ENCODE measurements around the gene WWOX.
A peak's percentile ranks its signal among the peaks of the same experiment; 100 is the strongest.
"Not testable (repeated sequence)": the region's sequence is repeated elsewhere in the genome, so short reads cannot be mapped to it uniquely, and the experiment has no call there.

The WWOX gene

DNA sequence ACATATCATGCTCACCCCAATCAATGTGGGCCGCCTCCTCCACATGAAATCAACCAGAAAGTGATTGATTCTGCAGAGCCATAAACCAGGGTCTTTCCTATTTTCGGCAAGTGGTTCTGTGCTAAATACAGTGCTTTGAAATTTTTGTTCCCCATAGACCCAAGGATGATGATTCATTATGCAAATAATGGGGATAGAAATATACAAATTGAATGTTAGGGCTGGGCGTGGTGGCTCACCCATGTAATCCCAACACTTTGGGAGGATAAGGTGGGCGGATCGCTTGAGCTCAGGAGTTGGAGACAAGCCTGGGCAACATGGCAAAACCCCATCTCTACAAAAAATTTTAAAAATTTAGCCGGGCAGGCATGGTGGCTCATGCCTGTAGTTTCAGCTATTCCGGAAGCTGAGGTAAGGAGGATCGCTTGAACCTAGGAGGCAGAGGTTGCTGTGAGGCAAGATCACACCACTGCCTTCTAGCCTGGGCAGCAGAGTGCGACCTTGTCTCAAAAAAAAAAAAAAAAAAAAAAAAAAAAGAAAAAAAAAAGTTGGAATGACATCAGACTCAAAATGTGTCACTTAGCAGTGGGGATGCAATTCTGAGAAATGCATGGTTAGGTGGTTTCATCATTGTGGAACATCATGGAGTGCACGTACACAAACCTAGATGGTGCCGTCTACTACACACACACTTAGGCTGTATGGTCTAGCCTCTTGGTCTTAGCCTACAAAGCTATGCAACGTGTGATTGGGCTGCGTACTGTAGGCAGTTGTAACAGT, 919.4 kb downstream of the WWOX start:
- no peak for DNase-seq

DNA sequence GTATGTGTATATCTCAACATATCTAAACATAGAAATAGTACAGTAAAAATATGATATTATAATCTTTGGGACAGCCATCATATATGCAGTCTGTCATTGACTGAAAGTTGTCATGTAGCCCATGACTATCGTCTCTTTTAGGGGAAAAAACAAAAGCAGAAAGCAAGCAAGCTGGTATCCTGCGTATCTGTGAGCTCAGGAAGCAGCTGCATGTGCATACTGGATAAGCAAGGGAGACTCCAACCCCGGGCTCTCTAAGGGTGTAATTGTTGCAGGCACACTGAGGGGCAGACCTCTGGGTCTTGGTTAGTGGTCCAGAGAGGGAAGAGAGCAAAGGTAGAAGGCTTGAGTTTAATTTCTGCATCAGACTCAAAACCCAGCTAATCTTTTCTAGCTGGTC, 920.0 kb downstream of the WWOX start:
- DNase-seq = no peak

GRCh38 chr16:79021991-79022630, 922.7 kb downstream of the WWOX start:
- DNase-seq = no peak

DNA sequence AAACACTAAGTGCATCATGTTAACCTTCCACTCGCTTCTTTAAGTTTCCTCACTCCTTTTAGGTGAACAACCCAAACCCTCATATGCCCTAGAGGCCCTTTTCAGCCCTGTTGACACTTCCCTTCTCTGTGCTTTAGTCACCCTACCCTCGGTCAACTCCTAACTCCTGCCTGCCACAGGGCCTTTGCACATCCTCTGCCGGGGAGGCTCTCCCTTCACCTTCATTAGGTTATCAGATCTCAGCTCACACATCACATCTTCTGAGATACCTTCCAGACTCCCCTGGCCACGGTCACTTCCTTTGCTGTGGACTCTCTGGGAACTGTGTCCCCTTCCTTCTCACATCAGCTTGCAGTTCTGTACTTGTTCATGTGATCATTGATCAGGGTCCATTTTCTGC, 926.7 kb downstream of the WWOX start:
- DNase-seq = no peak

GRCh38 chr16:79036541-79036940, 937.1 kb downstream of the WWOX start:
- no peak for DNase-seq

- DNase-seq = peak; percentile 41
These were observed 938.3 kb downstream of the WWOX start for GRCh38 chr16:79037521-79038373.

DNA sequence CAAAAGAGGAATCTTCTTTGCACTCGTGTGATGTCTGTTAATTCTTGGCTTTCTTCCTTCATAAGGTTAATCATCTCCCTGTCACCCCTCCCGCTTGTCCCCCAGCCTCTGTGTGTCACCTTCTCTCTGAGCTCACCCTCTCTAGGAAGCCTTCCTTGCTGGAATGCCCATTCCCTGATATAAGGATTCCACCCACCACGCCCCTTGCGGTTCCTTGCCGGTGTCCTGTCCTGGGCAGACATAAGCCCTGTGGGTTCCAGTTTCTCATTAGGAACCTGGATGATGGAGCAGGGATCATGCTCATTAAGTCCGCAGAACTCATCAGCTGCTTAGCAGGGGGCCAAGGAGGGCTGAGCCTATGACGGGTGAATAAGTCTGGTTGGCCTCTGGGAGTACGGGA, 941.8 kb downstream of the WWOX start:
- no peak for DNase-seq

GRCh38 chr16:79042141-79042540, 942.7 kb downstream of the WWOX start:
- no peak for DNase-seq

DNA sequence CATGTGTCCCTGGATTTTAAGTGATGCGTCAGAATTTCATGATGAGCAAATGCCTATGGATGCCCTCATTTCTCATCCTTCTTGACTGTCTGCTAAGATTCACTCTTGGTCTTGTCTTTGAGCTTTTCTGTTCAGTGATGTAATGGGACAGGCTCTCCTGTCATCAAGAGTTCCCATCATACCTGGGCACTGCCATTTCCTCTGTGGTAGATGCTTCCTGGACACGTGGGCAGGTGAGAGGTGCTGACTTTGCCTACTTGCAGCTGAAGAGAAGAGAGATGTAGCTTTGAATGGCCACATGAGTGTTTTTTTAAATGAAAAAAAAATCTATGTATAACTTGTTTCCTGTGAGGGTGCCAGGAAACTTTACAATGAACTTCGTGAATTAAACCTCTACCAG, 943.4 kb downstream of the WWOX start:
- DNase-seq = no peak

DNA sequence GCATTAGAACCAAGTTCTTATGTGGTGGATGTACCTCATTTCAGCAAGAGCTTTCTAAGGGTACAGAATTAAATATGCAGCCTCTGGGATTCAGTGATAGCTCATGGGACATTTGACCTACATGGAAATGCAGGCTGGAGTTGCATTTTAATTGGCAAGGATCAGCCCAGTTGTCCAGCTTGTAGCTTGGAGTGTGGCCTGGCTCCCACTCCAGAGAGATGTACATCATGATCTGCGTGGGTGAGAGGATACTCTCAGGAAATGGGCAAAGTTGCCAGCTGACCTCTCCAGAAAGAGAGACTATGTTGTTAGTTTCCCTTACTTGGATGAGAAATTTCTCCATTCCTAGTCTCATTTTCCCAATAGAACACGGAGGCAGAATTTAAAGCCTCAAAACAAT, 945.7 kb downstream of the WWOX start:
- no peak for DNase-seq

DNA sequence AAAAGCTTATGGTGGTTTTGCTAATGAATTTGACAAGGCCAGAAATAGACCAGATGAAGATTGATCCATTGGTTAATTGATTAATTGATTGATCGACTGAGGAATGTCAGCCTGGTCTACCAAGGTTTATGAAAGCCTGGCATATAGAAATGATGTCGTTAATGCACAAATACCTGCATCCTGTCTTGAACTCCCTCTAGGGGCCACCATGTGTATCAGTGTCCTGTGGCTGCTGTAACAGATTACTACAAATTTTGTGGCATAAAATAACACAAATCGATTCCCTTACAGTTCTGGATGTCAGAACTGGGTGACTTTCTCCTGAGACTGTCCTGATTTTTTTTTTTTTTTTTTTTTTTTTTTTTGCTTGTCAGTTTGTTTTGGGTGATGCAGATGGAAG, 947.9 kb downstream of the WWOX start:
- DNase-seq = peak; percentile 34

GRCh38 chr16:79049040-79049439, 949.6 kb downstream of the WWOX start:
- DNase-seq = peak; percentile 90

- DNase-seq = no peak
These were observed 950.6 kb downstream of the WWOX start for GRCh38 chr16:79050063-79050462.

DNA sequence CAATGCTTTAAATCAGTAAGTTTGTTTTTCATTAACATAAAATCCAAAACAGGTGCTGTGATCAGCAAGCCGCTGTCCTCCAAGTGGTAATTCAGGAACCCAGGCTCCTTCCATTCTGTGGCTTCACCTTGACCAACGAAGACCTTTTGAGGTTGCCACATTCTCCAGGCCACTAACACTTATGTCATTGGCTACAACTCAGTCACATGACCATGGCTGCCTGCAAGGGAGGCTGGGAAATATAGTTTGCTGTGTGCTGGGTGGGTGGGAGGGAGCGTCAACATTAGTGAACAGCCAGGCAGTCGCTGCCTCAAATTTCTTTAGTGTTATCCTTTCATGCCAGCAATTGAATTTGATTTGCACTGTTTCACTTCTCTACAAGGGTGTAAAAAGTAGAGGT, 951.9 kb downstream of the WWOX start:
- DNase-seq = no peak

DNA sequence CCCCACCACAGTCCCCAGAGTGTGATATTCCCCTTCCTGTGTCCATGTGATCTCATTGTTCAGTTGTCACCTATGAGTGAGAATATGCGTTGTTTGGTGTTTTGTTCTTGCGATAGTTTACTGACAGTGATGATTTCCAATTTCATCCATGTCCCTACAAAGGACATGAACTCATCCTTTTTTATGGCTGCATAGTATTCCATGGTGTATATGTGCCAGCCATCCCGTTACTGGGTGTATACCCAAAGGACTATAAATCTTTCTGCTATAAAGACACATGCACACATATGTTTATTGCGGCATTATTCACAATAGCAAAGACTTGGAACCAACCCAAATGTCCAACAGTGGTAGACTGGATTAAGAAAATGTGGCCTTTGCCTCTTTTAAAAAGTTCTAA, 952.7 kb downstream of the WWOX start:
- DNase-seq = not testable (repeated sequence)

GRCh38 chr16:79053577-79053976, 954.1 kb downstream of the WWOX start:
- no peak for DNase-seq

DNA sequence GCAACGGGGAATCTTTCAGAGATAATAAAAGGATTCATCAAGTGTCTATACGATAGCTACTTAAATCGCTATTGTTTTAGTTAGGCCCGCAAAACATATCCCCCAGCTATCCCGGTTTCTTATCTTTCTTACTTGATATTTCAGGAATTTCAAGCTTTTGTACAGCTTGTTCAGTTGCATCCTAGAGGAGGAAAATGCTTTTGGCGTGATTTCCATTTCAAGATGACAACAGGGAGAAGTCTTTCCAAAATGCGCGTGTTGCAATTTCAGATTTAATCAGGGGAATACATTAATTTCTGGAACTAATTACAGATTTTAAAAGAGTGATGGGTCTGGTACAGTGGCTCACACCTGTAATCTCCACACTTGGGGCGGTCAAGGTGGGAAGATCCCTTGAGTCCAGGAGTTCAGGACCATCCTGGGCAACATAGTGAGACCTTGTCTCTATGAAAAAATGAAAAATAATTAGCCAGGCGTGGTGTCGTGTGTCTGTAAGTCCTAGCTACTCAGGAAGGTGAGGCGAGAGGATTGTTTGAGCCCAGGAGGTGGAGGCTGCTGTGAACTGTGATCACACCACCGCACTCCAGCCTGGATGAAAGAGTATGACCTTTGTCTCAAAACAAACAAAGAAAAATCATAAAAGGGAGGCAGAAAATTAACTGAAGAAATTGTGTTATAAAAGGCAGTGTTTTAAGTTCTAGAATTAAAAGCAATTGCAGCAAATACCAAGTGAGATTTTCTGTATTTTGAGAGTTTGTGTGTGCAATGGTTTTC, 954.9 kb downstream of the WWOX start:
- DNase-seq = no peak

DNA sequence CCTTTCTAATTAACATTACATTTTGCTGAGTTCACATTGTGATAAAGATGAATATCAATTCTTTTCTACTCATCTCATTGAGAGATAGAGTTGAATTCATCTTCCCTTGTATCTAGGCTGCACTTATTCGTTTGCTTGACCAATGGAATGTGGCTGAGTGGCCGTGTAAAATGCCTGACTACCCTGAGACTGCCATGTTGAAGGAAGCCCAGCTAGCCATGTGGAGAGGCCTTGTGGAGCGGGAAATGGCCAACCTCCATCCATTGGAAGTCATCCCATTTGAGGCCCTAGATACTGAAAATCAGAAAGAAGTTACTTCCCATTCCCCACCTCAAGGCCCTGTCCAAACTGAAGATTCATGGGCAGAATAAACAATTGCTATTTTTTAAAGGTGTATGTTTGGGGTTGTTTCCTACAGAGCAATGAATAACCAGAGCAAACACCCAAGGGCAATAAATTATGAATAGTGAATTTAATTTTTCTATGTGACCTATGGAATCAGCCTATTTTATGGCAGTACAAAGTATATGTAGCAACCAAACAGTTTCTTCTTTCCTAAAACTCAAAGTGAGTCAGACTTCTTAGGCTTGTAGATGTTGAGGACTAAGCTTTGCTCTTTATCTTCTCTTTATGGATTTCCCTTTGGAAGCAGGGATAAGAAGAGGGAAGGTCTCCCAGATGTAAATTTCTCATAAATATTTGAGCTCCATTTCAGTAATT, 956.0 kb downstream of the WWOX start:
- no peak for DNase-seq

DNA sequence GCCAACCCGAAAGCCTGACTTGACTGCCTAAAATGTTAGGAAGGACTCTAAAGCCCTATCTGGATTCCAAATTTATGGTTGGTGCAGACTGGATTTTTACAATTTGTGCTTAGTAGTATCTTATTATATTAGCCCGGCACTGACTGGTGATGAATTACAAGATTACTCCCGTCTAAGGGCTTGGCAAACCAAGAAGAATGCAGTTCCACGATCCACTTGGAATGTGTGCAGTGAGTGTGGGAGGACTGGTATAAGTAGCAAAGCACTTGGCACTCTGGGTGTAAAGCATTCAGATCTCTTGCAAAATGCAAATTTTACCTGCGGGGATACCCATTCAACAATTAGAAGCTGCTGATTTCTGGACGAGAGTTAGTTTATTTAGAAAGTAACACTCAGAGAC, 961.7 kb downstream of the WWOX start:
- DNase-seq = no peak

DNA sequence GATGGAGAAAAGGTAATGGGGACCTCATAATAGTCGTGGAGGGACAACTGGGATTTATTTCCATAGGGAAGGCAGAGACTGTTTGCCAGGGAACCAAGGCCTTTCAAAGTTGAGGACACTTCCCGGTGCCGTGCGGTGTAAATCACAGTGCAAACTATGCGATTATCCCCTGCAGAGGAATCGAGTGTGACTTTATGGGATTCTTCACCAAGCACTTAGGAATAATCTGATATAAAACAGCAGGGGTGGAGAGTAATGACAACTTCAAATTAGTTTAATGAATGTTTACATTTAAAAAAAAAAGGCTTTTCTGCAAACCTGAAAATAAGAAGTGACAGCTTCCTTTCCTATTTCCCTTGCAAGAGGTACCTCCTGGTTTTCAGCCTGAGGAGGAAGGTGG, 962.9 kb downstream of the WWOX start:
- DNase-seq = peak; percentile 88

DNA sequence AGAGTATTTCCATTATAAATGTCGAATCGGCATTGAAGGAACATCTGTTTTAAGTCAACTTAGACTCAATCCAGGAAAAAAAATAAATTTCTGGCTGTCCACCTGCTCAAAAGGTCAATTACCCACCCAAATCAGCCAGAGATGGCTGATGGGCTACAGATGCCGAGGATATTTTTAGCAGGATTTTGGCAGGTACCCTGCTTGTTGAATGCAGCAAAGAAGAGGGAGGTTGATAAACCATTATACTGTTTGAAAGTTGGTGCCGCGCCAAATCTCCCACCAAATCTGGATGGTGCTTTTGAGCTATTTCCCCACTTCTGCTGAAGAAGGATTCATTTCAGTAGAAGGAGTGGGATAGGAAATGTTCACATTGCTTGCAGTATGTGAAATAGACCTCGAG, 963.4 kb downstream of the WWOX start:
- DNase-seq = no peak

DNA sequence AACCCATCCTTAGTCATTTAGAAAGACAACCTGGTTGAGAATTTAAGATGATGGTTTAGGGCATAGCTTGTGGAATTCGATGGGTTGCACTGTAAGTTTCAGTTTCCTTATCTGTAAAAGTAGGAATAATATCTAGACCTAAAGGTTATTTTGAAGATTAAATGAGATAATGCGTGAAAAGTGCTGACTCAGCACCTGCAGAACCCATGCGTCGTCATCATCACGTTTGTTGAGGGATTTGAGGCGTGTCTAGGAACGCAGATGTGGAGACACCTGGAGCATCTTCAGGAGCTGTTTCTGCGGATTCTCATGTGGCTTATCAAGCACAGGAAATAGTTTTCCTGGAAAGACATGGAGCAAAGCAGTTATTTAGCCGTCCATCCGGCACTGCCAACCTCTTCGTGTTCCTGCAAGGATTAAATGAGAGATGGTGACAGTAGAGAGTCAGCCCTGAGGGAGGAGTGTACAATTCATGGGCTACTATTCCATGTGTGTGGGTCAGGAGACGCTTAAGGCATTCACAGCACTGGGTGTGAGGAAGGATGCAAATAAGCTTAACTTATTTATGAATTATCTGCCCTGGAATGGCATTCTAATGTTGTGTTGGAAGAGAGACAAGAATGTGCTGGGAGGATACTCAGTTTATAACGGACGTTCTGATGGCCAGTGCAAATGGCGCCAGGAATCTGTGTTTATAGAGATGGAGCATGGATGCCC, 965.0 kb downstream of the WWOX start:
- no peak for DNase-seq

Measured in NCI-H69 (cell line).